Left kidney (tissue), 2 donors: ENCODE data around the gene C17orf107. TPM values are rescaled to one million over a fixed set of nuclear protein-coding genes. Genes with fewer than 3 reads are reported as not detected.

ENCODE experiments used
- DNase-seq: peaks from one replicate; pipeline ENCODE4 v3.0.0-alpha.2; 2013
- polyA plus RNA-seq: library from polyadenylated mRNA; unstranded; fragments of 120-200 nt; gene quantifications from one replicate; pipeline ENCODE4 v1.2.1, GENCODE V29; 2013; ENCODE audit not compliant: insufficient read length

The C17orf107 gene
- polyA plus RNA-seq, 1 donor, result 0.71 TPM

- DNase-seq, result no peak
These were observed 36.3 kb downstream of the C17orf107 start for GRCh38 chr17:4935650-4936049.

GRCh38 chr17:4936436-4936835, 37.1 kb downstream of the C17orf107 start:
- no peak for DNase-seq

DNA sequence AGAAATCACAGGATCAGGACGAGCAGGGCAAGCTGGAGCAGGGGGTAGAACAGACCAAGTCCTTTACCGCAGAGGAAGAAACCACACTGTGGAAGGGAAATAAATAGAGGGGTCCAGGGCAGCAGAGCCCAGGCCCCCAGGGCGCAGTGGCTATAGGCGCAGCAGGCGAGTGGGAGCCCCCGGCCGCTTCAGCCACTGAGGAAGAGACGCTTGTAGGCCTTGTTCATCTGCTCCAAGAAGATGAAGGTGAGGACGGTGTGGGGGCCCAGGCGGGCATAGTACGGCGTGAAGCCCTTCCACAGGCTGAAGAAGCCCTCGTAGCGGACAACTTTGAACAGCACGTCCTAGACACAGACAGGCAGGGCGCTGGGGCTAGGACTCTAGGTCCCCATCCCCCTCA, 38.2 kb downstream of the C17orf107 start:
- DNase-seq, result no peak

DNA sequence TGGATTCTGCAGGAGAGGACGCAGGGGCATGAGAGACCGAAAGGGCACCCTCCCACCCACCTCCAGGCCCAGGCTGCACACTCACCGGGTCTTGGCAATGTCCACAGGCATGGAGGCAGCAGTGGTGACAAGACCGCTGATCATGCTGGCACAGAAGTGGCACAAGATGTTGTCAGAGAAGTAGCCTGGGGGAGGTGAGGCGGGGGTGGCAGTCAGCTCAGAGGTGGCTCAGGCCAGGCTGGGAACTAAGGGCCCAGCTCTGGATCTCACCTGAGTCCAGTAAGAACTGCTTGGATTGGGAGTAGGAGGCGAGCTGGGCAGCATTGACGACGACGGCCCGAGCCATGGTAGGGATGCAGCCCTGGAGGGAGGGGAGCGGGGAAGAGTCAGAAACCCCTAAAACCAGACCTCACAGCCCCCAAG, 38.7 kb downstream of the C17orf107 start:
- no peak for DNase-seq

DNA sequence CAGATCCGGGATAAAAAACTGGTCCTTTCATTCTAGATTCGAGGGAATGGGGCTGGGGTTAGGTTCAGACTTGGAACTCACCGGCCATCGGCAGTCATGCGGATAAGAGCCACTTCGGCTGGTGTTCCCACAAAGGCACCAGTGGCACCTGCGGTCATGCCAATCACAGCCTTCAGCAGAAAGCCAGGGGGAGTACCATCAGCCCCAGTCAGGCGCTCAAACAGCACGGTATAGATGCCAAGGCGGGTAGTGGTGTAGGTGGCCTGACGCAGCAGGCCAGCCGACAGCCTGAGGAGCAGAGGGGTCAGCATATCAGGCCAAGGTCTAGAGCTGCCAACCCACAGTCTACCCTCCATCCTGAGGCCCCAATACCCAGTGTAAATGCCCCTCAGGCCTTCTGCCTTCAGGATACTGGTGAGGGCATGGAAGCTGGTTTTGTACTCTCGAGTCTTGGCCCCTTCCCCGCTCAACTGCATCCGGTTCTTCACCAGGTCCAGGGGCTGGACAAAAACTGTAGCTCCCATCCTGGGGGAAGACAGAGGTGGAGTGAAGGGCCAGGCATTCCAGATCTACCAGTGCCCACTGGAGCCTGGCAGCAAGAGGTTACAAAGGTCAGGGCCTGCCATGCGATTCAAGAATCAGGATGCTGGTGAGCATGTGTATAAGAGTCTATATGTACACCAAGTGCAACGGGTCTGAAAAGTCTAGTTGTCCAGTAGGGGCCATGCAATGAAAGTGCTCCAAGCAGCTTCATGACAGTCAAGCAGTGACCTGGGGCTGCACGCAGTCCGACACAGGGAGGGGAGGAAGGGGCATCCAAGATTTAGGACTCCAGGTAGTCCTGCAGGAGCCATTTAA, 39.6 kb downstream of the C17orf107 start:
- no peak for DNase-seq

DNA sequence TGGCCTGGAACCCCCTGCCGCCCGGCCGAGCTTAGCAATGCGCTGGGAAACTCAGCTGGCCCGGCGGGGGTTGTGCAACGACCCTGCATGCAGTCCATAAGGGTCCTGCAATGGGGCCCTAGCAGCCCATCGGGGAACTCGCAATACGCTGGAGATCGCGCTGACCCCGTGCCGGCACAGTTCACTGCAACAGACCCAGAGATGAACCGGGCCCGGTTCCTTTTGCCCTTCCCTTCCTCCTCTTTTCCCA, 40.1 kb downstream of the C17orf107 start:
- no peak for DNase-seq

DNA sequence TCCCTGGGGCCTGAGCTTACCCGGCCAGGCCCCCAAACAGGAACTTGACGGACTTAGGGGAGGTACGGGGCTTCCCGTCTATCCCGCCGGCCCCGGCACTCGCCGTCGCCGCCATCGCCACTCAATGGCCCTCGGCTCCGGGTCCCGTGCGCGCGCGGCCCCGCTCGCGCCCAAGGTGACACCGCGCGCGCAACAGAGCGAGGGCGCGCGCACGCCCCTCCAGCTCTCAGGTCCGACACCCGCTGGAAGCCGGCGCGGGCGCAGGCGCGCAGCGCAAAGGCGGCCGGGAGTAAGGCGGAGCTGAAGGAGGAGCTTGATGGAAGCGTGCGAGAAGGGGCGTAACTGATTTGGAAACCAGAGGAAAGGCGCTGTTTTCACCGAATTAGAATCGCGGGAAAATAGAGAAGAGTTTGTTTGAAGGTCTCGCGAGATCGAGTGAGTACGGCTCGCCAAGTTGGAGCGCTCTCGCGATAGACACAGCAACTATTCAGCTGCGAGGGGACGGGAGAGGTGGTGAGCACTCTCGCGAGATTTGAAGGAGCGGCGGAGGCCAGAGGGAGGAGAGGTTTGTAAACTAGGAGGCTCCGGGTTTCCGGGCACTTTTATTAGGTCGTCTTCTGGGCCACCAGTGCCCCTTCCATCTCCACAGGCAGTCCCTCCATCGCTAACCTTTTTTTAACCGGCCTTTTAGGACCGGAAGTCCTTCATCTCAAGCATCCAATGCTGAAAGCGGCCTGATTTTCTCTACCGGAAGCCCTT, 40.6 kb downstream of the C17orf107 start, which contains the start of the genes RNF167 and SLC25A11:
RNF167 (plus strand) TSS at position 473 of the 759 bp plus-strand sequence. CDS start 642 bp downstream, outside the sequence.
SLC25A11 (minus strand) TSS at position 251 of the 759 bp plus-strand sequence; CDS start at position 115, 136 bp downstream.
- DNase-seq, result peak; percentile 100

GRCh38 chr17:4940555-4941318, 41.4 kb downstream of the C17orf107 start:
- no peak for DNase-seq

DNA sequence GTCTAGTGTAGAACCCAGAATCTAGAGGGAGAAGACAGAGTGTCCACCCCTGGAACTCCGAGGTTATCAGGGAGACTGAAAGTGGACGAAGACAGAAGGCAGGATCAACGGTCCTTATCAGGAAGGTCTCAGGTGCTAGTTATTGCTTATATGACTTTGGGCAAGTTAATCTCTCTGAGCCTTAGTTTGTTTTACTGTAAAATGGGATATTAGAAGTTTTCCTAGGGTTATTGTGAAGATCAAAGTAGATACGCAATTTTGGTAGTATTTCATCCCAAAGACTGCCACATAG, 41.9 kb downstream of the C17orf107 start:
- DNase-seq, result no peak

DNA sequence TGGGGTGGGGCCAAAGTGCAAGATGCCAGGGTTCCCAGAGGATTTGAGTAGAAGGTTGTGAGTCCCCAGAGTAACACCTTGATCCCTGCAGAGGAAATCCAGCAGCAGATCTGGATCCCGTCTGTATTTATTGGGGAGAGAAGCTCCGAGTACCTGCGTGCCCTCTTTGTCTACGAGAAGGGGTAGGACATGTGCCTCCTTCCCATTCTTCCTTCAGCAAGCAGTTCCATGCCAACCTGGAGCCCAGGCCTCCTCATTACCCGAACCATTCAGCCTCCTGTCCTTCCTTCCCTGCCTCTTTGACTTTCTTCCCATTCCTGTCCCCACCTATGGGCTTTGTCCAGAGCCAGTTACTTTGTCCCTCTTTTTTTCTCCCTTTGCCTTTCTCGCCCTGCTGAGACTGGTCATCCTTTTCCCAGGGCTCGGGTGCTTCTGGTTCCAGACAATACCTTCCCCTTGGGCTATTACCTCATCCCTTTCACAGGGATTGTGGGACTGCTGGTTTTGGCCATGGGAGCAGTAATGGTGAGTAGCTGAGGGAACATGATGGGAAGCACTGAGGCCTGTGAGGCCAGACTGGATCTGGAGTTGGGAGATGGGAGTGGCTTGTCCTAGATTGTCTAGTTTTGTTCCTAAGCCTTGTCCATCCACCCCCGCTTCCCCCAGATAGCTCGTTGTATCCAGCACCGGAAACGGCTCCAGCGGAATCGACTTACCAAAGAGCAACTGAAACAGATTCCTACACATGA, 43.6 kb downstream of the C17orf107 start:
- DNase-seq, result no peak

DNA sequence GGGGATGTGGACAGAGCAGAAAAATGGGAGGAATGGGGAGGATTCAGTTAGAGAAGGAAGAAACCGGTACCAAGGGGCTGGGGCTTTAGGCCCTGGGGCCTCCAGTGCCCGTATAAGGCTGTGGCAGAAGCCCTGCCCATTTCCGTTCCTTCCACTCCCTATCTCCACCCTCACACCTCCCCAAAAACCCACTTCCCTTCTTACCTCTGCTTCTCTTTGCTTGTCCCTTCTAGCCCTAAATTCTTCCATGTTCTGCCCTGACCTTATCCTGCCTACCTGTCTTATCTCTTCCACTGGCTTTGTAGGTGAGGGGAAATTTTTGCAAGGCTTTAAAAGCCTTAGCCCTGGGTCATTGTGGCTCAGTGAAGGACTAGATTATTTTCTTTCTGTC, 44.8 kb downstream of the C17orf107 start:
- no peak for DNase-seq

DNA sequence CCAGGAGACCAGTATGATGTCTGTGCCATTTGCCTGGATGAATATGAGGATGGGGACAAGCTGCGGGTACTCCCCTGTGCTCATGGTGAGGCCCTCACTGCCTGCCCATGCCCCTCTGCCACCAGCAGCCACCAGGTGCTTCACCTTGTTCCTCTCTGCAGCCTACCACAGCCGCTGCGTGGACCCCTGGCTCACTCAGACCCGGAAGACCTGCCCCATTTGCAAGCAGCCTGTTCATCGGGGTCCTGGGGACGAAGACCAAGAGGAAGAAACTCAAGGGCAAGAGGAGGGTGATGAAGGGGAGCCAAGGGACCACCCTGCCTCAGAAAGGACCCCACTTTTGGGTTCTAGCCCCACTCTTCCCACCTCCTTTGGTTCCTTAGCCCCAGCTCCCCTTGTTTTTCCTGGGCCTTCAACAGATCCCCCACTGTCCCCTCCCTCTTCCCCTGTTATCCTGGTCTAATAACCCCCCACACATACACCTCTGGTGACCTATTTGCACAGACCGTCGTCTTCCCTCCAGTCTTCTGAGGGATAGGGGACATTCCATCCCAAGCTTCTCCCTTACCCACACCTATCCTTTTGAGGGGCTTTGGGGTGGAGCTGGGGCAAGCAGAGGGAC, 45.3 kb downstream of the C17orf107 start:
- no peak for DNase-seq

GRCh38 chr17:4945176-4945943, 46.0 kb downstream of the C17orf107 start:
- no peak for DNase-seq

DNA sequence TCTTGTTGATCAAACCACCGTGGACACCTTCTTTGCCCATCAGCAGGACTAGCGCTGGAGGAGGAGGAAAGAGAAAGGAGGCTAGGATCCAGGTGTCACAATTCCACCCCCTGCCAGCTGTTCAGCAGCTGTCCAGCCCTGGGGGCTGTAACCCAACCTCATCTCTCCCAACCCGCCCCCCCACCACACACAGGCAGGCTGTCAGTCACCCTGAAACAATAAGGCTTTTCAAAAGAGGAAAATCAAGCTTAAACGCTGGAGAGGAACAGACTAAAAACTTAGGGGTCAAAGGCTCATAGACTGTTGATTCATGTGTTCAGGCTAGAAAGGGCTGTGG, 46.6 kb downstream of the C17orf107 start:
- DNase-seq, result no peak

GRCh38 chr17:4946312-4946976, 47.1 kb downstream of the C17orf107 start:
- no peak for DNase-seq

DNA sequence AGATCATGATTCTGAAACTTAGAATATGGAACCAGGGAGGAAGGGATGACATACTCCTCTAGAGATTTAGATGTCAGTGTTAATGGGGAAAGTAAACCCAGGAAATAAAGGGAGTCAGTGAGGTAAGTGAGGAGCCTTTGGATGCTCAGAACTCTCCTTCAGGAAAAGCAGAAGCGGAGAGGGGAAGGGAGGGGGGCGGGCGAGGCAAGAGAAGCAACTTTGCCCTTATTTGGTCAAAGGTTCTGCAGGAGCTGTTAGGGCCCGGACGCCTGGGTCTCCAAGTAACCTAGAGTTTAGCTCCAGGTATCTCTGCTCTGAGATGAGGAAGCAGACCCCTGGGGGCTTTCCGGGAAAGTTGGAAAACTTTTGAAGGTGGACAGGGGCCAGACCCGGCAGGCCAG, 47.7 kb downstream of the C17orf107 start:
- DNase-seq, result no peak

GRCh38 chr17:4947411-4948165, 48.3 kb downstream of the C17orf107 start:
- DNase-seq, result no peak

DNA sequence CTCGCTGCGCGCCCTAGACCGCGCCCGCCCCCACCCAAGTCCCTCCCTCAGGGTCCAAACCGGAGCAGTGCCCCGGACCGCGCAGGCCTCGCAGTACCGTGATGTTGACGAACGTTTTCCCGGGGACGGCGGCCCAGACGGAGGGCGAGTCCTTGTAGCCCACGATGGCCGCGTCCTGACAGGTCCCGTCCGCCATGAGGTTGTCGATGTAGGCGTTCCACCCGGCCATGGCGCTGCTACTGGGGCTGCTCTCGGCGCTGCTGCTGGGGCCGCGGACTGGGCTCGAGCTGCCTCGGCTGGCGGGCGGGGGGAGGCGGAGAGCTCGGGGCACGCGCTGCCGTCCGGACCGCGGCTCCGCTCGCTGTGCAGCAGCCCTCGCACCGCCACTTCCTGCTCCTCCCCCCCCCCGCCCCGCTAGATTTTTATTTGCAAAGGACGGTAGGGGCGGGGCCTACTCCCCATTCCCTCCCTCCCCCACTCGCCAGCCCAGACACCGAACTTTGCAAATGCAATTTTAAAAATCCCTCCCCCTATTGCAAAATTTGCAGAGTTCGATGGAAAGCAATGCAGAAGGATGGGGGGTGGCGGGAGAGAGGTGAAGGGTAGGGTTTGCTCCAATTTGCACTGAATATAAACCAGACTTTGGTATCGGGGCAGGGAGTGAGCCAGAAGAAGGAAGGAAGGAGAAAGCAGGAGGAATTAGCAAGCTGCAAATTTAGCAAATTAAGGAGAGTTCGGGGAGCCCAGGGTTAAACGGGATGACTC, 49.0 kb downstream of the C17orf107 start, which contains the start of gene PFN1:
PFN1 (minus strand) TSS at position 365 of the 765 bp plus-strand sequence; CDS start at position 229, 136 bp downstream.
- DNase-seq, result peak; percentile 88

DNA sequence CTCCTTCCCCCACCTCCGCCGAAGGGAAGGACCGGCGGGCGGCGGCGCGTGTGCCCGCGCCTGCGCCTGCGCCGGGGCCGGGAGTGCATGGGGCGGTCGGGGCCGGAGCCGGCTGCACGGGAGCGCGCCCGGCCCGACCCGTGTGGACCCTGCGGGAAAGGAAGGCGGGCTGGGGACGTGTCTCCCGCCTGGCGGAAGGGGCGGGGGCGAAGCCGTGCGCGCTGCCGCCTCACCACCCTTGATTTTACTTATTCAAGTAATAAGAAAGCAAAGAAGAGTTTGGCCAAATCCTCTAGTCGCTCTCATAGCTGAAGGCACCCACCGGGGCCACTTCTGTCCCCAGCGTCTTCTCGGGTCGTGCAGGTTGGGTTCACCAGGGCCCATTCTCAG, 49.6 kb downstream of the C17orf107 start:
- DNase-seq, result peak; percentile 91
